NCI-H774 (cell line): Measurements from ENCODE around the gene TMEM184A.

ENCODE experiments used
- DNase-seq: peaks from one replicate; lab custom pipeline; 2025; lab: John Stamatoyannopoulos, UW

TMEM184A gene

DNA sequence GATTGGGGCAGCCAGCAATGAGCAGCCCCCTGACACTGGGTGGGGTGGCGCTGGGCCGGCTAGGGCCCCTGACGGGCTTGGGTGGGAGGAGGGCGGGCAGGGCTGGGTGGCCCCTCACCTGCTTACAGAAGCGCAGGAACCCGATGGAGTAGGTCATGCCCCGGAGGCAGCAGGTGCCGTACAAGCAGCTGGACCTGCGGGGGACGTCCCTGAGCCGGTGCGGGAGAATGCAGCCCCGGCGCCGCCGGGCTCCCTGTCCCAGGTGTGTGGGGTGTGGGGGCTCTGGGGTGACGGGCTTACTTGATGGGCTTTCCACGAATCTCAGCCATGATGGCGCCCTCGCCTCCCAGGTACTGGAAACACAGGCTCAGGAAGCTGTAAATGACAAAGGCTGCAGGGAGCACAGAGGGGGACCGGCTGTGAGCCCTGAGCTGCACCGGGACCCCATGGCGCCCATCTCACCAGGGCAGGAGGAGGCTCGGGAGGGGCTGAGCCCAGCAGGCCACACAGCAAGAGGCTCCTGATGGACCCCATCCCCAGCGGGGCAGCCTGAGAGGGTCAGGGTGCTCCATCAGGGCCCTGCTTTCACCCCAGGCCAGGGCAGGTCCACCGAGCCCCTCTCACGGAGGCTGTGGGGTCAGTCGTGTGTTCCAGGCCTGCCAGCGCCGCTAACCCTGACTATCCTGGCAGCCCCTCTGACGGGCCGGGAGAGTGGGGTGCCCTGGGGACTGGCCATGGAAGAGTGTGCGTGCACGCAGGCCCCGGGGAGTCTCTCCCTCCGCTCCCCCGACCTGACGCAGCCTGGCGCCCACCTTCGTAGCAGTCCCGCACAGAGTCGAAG is 5.8 kb downstream of the TMEM184A start:
- no peak for DNase-seq

DNA sequence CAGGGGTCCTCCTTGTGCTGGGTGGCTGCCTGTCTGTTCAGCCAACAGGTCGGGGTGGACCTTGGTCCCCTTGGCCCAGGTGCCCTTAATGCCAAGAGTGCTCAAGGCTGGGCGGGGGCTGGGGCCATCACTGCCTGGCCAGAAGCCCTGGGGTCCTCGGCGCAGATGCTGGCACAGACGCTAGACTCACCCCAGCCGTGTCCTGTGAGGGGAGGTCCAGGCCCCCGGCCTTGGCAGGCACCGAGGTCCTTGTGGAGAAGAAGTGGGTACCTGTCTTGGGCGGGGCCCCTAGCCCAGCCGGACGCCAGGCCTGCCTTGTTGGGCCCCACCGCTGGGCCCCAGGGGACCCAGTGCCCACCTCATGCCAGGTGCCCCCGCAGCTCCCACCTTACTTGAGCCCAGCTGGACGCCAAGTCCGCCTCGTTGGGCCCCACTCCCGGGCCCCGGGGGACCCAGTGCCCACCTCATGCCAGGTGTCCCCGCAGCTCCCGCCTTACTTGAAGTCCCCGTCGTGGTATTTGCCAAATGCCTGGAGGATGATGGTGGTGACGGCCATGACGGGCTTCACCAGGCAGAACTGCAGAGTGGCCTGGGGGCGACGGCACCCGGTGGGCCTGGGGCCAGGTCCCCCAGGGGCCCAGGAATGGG is 6.5 kb downstream of the TMEM184A start:
- DNase-seq: no peak

DNA sequence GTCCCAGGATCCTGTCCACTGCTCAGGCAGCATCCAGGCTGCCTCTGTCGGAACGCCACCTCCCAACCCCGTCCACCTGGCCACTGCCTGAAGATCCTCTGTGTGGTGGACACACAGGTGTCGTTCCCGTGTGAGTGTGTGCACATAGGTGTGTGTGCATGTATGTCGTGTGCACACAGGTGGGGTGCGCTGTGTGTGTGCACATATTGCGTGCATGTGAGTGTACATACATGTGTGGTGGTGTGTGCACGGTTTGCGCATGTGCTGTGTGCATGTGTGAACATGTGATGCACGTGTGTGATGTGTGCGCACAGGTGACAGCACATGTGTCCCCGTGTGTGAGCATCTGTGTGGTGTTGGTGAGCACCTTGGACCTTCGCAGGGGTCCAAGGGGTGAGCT is 7.1 kb downstream of the TMEM184A start:
- DNase-seq: no peak

DNA sequence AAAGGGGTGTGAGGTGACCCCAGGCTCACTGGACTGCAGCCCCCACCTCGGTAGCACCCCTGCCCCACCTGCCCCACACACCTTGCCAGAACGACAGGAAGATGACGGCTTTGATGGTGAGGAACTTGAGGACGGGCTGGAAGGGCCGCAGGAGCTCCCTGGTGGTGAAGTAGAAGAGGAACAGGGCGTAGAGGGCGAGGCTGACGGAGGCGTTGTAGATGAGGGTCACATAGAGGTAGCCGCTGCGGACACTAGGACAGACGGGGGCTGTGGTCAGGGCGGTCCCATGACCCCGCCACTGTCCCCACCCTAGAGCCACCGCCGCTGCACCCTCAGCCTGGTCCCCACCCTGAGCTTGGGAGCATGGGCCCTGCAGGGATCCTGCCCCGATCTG is 7.6 kb downstream of the TMEM184A start:
- DNase-seq: no peak

DNA sequence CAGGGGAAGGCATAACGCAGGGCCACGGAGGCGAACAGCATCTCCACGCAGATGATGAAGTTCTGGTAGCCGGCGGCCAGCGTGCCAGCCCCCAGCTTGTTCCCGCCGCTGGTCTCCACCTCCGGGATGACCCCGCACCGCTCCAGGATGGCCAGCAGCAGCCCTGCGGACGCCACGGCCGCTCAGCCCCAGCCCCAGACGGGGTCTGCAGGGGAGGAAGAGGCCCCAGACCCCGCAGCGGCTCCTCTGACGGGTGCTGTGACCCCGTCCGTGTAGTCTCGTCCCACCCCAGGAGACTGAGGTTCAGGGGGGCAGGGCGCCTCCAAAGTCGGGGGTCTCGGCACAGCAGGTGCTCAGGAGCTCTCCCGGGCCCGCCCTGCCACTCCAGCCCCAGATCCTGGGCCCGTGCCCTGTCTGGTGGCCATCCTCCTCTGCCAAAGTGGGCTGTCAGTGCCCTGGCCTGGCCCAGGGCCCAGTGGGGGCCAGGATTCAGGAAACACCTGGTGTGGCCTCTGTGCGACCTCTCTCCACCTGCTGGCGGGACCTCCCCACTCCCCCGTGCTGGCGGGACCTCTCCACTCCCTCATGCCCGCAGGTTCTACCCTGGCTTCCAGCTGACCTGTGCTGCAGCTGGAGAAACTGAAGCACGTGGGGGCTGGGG is 8.1 kb downstream of the TMEM184A start:
- no peak for DNase-seq

DNA sequence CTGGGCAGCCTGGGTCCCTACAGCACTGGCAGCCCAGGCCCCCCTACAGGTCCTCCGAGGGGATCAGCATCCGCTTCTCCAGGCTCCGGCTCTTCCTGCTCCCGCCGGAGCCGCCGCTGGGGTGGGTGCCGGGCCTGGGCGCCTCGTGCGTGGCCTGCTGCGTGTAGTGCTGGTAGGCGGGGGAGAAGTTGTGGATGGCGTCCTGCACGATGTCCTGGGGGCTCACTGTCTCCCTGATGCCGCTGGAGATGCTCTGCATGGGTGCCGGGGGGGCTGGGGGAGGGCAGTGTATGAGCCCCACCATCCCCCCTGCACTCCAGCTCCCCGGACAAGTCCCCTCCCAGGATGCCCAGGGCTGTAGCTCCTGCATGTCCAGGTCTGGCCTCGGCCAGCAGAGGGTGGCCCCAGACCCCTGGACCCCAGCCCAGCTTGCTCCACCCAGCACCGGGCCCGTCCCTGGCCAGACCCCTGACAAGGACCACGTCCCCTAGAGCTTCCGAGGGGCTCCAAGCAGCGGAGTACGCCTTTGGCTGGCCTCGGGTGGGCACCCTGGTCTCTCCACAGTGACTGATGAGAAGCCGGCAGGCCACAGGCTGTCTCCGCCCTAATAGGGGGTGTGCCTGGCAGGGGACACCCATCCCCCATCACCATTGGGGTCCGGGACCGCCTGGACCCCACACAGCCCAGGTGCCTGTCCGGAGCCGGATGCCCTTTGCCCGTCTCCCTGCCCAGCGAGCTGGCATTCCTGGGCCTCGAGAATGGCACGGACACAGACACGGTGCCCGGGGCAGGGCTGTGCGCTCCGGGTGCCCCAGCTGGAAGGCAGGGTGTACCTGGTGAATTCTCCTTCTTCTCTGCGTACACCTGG is 8.9 kb downstream of the TMEM184A start:
- DNase-seq: no peak

DNA sequence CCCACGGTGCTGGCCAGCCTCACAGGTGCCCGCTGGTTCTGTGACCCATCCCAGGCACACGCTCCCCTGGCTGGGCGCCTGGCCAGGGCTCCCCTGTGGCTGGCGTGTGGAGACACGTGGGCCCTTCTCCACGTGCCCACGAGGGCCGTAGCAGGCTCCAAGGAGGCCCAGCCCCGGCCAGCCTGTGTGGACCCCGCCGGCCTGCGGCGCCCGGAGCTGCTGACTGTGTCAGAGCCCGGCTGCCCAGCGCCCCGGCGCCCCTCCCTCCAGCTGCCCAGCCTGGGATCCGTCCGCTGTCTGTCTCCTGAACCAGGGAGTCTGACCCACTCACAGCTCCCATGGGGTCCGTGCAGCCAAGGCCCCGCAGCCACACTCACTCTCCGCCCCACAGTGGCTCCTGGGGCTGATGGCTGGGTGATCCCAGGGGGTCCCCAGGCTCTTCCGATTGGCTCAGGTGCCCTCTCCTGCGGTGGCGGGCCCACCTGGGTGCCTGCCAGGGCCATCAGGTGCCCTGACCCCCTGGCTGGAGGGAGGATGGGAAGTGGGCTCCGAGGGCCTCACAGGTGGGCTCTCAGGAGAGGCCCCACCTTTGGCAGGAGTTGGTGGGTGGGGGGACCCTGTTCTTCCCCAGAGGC is 9.6 kb downstream of the TMEM184A start:
- no peak for DNase-seq

DNA sequence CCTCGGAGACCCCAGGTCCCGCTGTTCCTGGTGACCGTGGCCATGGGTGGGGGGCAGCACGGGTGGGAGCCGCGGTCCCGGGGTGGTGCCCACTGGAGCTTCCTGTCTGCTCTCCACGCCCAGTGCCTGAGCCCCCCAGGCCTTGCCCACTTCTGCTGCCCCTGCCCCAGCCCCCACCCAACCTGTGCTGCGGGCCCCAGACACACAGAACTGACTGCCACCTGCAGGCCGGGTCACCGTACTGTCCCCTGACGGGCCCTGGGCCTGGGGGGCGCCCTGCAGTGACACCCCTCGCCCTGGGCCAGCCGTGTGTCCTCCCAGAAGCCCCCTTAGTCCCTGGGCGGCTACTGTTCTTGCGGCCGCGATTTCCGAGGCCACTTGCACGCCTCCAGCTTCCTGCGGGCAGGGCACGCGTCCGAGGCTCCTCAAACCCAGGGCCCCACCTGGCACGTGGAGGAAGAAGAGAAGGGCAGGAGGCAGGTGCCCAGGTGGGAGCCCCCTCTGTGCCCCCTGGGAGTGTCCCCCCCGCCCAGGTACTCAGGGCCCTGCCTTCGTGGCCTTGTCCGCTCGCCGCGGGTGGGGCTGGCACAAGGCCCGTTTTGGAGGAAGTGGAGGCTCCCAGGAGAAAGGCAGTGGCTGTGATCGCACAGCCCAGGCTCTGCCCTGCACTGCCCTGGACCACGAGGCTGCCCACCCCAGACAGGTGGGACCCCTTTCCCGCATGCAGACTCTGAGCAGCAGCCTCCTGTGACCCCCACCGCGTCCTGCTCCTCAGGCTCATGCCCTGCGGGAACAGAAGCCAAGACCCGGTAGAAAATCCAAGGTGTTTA is 10.4 kb downstream of the TMEM184A start:
- DNase-seq: no peak

DNA sequence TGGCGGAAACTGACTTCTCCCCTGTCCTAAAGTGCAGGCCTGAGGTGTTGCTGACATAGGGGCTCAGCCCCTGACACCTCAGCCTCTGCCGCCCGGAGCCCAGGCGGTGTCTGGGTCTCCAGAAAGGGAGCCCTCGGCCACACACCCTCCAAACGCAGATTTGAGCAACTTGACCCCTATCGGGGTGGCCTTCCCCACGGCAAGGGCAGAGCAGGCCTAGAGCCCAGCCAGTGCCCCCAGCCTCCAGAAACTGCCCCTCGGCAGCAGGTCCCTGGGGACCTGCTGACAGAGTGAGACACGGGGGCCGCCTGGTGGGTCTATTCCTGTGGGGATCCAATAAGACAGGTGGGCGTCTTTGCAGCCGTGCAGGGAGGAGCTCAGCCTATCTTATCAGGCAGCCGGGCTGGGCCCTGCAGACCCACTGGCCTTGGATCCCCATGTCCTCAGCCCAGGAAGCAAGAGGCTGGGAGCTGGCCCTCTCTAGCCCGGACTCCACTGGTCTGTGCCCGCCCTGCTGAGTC is 11.0 kb downstream of the TMEM184A start:
- no peak for DNase-seq

DNA sequence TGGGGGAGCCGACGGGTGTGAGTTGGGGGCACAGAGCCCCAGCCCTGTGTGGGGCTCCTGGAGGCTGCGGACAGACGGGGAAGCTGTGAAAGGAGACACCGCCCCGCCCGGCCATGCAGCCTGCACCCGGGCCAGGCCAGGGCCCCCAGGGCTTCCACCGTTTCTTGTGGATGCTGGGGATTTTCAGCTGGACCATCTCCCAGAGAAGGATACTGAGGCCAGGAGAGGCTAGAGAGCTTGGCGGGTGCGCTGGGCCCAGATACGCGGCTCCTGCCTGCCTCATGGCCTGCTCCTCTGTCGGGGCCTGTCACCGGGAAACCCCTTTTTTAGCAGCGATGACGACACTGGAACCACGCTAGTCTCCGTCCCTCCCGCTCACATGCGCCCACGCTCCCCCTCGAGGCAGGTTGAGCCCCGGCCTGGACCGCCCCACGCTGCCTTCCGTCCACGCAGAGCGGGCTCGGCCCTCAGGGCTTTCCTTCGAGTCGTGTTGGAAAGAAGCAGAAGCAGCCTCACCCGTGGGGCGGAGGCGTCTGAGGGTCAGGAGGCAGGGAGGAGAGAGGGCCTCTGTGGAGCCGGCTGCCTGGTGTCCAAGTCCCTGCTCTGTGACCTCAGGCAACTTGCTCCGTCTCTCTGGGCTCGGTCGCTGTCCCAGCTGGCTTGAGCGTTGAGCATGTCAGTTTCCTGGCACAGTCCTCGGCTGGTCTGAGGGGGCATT is 11.7 kb downstream of the TMEM184A start:
- DNase-seq: no peak

DNA sequence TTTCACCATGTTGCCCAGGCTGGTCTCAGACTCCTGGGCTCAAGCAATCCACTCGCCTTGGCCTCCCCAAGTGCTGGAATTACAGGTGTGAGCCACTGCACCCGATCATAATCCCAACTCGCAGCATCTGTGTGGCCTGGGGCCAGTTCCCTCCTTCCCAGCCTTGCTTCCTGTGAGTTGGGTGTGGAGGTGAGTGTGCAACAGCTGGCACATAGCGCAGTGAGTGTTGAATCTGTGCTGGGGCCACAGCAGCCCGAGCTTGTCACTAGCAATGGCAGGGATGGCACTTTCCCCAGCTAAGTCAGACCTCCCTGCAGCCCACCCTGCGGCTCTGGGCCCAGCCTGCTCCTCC is 12.2 kb downstream of the TMEM184A start:
- DNase-seq: no peak

DNA sequence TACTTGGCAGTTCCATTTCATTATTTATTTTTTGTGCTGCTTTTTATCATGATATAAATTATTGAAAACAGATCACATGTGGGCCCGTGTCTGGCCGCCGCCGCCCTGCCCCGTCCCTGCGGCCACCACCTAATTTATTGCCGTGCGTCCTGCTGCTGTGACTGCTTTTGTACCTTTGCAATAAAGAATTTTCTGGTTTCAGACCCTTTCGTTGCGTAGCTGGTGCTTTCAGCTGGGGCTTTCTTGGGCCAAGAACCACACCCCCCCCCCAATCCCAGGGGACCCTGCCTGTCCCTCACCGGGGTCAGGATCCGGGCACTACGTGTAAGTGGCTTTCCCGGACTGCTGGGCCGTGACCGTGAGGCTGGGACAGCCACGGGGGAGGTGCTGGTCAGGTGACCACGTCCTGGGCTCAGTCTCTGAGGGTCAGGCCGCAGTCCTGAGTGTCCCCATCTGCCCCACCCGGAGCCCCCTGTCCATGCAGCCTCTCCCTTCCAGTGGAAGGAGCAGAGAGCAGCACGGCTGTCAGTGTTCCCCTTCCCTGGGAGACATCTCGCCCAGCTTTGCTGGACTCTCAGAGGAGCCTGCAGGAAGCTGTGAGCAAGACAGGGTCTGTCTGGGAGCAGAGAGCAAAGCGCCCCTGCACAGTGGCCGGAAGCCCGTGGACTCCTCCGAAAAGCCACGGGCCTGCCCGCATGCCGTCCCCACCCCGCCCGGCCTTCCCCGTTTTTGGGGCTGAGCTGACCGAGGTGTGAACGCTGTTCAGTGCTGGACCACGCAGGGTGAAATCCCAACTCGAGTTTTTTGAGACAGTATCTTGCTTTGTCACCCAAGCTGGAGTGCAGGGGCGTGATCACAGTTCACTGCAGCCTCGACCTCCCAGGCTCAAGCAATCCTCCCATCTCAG is 12.9 kb downstream of the TMEM184A start:
- no peak for DNase-seq

DNA sequence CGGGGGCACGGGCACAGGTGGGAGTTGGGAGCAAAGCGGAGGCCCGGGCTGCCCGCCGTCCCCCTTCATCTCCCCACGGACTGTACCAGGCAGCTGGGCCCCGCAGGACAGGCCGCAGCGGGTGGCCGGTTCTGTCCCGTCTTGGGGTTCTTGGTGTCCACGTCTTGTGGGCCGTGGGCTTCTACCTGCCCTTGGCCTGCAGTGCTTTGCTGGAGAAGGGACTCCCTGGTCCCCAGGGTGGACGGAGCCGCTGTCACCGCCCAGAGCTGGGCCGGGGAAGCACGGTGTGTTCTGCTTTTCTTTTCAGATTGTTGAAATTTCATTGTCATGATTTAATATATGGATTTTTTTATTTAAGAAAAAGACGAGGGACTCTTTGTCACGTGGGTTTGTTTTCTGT is 13.7 kb downstream of the TMEM184A start:
- no peak for DNase-seq

DNA sequence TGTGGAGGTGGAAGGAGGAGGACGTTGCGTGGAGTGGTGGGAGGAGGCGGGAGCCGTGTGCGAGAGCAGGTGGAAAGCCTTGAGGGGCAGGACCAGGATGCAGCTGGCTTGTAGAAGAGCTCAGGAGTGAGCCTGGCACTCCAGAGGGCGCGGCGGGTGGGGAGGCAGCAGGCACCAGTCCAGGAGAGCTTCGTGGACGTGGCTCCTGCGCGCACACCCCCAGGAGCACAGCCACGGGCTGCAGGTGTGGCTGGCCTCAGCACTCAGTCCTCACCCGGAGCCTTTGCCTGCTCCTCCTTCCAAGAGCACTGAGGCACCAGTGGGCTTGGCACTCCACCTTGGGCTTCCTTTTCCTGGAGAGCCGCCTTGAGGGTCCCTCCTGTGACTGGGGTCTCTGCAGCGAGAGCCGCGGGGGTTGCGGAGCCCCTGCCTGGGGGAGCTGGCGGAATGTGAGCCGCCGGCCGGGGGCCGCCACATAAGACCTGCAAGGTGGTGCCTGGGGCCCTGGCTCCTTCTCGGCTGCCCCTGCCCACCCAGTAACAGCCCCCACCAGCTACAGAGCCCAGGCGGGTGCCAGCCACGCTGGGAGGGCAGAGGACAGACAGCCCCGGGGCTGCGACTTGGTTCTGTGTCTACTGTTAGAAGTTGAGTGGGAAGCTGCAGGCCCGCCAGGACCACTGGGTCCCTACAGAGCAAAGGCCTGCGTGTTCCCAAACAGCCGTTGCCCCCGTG is 14.4 kb downstream of the TMEM184A start:
- DNase-seq: no peak

DNA sequence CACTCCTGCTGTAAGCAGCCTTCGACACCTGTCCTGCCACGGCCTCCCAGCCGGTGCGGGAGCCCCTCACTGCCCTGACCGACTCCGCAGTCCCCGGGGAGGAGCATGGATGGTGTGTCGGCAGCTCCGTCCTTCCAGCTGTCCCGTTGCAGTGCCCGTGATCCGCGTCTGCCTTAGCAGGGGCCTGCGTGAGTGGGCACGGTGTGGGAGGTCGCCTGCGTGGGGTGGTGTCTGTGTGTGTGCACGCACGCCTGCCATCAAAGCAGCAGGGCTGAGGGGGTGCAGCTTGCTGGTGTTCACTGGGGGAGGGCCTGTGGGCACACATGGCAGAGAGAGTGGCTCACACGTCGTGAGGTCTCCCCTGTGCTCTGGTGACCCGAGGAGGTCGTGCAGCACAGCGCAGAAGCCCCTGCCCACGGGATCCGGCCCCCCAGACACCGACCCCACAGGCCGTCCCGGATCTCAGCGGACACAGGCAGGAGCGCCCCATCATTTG is 15.2 kb downstream of the TMEM184A start:
- DNase-seq: no peak

DNA sequence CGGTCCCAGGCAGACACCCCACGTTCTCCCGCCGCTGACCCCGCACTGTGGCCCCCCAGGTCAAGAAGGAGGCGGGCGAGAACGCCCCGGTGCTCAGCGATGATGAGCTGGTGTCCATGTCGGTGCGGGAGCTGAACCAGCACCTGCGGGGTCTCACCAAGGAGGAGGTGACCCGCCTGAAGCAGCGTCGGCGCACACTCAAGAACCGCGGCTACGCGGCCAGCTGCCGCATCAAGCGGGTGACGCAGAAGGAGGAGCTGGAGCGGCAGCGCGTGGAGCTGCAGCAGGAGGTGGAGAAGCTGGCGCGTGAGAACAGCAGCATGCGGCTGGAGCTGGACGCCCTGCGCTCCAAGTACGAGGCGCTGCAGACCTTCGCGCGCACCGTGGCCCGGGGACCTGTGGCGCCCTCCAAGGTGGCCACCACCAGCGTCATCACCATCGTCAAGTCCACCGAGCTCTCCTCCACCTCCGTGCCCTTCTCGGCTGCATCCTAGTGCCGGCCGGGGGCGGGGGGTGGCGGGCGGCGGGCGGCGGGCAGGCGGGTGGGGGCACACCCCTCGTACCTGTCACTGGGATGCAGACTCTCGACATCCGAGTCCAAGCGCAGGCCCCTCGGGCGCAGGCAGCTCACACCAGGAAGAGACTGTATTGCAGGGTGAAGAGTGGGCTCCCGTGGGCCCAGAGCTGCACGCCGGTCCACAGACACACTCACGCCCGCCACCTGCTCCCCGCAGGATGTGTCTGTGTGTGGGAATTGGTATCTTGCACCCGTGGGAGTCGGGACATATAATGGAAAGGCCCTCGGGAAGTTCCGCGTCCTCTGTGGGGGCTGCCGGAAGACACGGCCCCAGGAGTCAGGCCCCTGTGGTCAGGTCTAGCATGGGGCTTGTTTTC is 15.9 kb downstream of the TMEM184A start:
- no peak for DNase-seq
